IMR-90 (cell line): ENCODE results near the gene CDH23. TPM values are rescaled to one million over a fixed set of nuclear protein-coding genes. Genes with fewer than 3 reads are reported as not detected.

ENCODE experiments used
- ATAC-seq: fragments of 200-7000 bp; cut with Tn5 transposase; 2 replicates; pipeline ENCODE4 v1.9.1; 2020; ENCODE audit warnings: low read depth, mild to moderate bottlenecking, moderate library complexity
- BruUV-seq: library from RNA; stranded (reverse); fragments of 400-500 nt; replicated peaks from 2 replicates; lab custom pipeline; 2021; lab: Mats Ljungman, UMichigan
- CTCF ChIA-PET: fragments of 300-600 bp; formaldehyde crosslinking; extraction: SDS; loops from one replicate; lab custom pipeline; 2021; ENCODE audit warnings: antibody characterized with exemption; lab: Yijun Ruan, JAX
- POLR2A ChIA-PET: fragments of 300-600 bp; sonication (Branson Sonifier 250); formaldehyde crosslinking; loops from one replicate; lab custom pipeline; 2022; ENCODE audit warnings: antibody characterized with exemption; ENCODE audit not compliant: unreplicated experiment; lab: Charles Lee
- DNase-seq: peaks from one replicate; pipeline ENCODE4 v3.0.0; 2013
- H2AFZ ChIP-seq: replicated peaks from 2 replicates; pipeline ENCODE3; 2013; ENCODE audit warnings: low read length, mild to moderate bottlenecking; ENCODE audit not compliant: poor library complexity
- H2AK5ac ChIP-seq: 2 replicates; pipeline ENCODE4 v1.6.1; 2013; ENCODE audit warnings: low read depth, low read length, inconsistent platforms
- H2AK9ac ChIP-seq: replicated peaks from 2 replicates; pipeline ENCODE3; 2013; ENCODE audit warnings: mild to moderate bottlenecking, low read depth, low read length, moderate library complexity; ENCODE audit not compliant: poor library complexity
- H2BK120ac ChIP-seq: 2 replicates; pipeline ENCODE4 v1.6.1; 2013; ENCODE audit warnings: low read depth, low read length, inconsistent platforms
- H2BK15ac ChIP-seq: 3 replicates; pipeline ENCODE4 v1.6.1; 2013; ENCODE audit warnings: low read depth, low read length, inconsistent platforms
- H2BK20ac ChIP-seq: 2 replicates; pipeline ENCODE4 v1.6.1; 2013; ENCODE audit warnings: low read depth, mild to moderate bottlenecking, inconsistent platforms, low read length, moderate library complexity
- H2BK5ac ChIP-seq: 2 replicates; pipeline ENCODE4 v1.6.1; 2013; ENCODE audit warnings: mild to moderate bottlenecking, low read depth, low read length, inconsistent platforms; ENCODE audit not compliant: poor library complexity, severe bottlenecking
- H3K14ac ChIP-seq: replicated peaks from 2 replicates; pipeline ENCODE4 v1.6.1; 2013; ENCODE audit warnings: low read depth, low read length, inconsistent platforms
- H3K18ac ChIP-seq: 2 replicates; pipeline ENCODE4 v1.6.1; 2013; ENCODE audit warnings: low read depth, low read length, control low read depth
- H3K23ac ChIP-seq: 2 replicates; pipeline ENCODE4 v1.6.1; 2013; ENCODE audit warnings: low read depth, low read length, inconsistent platforms
- H3K27ac ChIP-seq: 2 replicates; pipeline ENCODE4 v1.5.1; 2013; ENCODE audit warnings: mild to moderate bottlenecking, control low read depth, low read length; ENCODE audit not compliant: insufficient read depth
- H3K27me3 ChIP-seq: 2 replicates; pipeline ENCODE4 v1.6.1; 2013; ENCODE audit warnings: low read length; ENCODE audit not compliant: control insufficient read depth, insufficient read depth
- H3K36me3 ChIP-seq: 2 replicates; pipeline ENCODE4 v1.6.1; 2013; ENCODE audit warnings: low read length, mixed read lengths; ENCODE audit not compliant: control insufficient read depth, insufficient read depth
- H3K4ac ChIP-seq: 2 replicates; pipeline ENCODE4 v1.6.1; 2013; ENCODE audit warnings: low read depth, low read length, inconsistent platforms
- H3K4me1 ChIP-seq: 2 replicates; pipeline ENCODE4 v1.6.1; 2013; ENCODE audit warnings: low read length, mixed read lengths; ENCODE audit not compliant: control insufficient read depth, insufficient read depth
- H3K4me2 ChIP-seq: 2 replicates; pipeline ENCODE4 v1.6.1; 2013; ENCODE audit warnings: low read depth, mild to moderate bottlenecking, control low read depth, low read length, moderate library complexity
- H3K4me3 ChIP-seq: 2 replicates; pipeline ENCODE4 v1.5.1; 2013; ENCODE audit warnings: low read depth, mild to moderate bottlenecking, control low read depth, low read length, moderate library complexity; ENCODE audit not compliant: insufficient read depth
- H3K56ac ChIP-seq: 2 replicates; pipeline ENCODE4 v1.6.1; 2013; ENCODE audit warnings: low read length, inconsistent platforms; ENCODE audit not compliant: insufficient read depth; ENCODE audit errors: extremely low read depth
- H3K79me1 ChIP-seq, 2 experiments: 2 replicates each; pipeline ENCODE4 v1.6.1; 2013; ENCODE audit warnings: low read length in 2 of 2, inconsistent platforms in 1 of 2, low read depth in 1 of 2
- H3K9ac ChIP-seq: 2 replicates; pipeline ENCODE4 v1.6.1; 2013; ENCODE audit warnings: low read depth, low read length, control low read depth
- H3K9me1 ChIP-seq: 2 replicates; pipeline ENCODE4 v1.6.1; 2013; ENCODE audit warnings: low read length, inconsistent platforms; ENCODE audit not compliant: insufficient read depth
- H3K9me3 ChIP-seq: 2 replicates; pipeline ENCODE4 v1.6.1; 2013; ENCODE audit warnings: low read length; ENCODE audit not compliant: control insufficient read depth, insufficient read depth
- H4K20me1 ChIP-seq: 2 replicates; pipeline ENCODE4 v1.6.1; 2013; ENCODE audit warnings: low read length, inconsistent platforms; ENCODE audit not compliant: insufficient read depth
- H4K5ac ChIP-seq: 2 replicates; pipeline ENCODE4 v1.6.1; 2013; ENCODE audit warnings: mild to moderate bottlenecking, low read depth, low read length, control low read depth
- H4K8ac ChIP-seq, 2 experiments: 2 replicates each; pipeline ENCODE4 v1.6.1; 2013; ENCODE audit warnings: low read depth in 2 of 2, low read length in 2 of 2, control low read depth in 1 of 2, inconsistent platforms in 1 of 2
- H4K91ac ChIP-seq: 2 replicates; pipeline ENCODE4 v1.6.1; 2013; ENCODE audit warnings: low read depth, low read length, inconsistent platforms; ENCODE audit not compliant: insufficient read depth
- BHLHE40 ChIP-seq: fragments of 150-350 bp; IDR thresholded peaks from 2 replicates; pipeline ENCODE4 v1.6.1; 2016; ENCODE audit warnings: mild to moderate bottlenecking, low read depth, low read length
- CEBPB ChIP-seq: IDR thresholded peaks from 2 replicates; pipeline ENCODE4 v1.6.1; 2012; ENCODE audit warnings: low read depth, low read length, improper control_type of control experiment
- CHD1 ChIP-seq: IDR thresholded peaks from 2 replicates; pipeline ENCODE4 v1.6.1; 2012; ENCODE audit warnings: low read depth, low read length, improper control_type of control experiment
- FOS ChIP-seq: fragments of 150-350 bp; IDR thresholded peaks from 2 replicates; pipeline ENCODE4 v1.6.1; 2016; ENCODE audit warnings: low read depth, low read length
- MAFK ChIP-seq: IDR thresholded peaks from 2 replicates; pipeline ENCODE4 v1.6.1; 2012; ENCODE audit warnings: low read depth, low read length, improper control_type of control experiment
- MAZ ChIP-seq: IDR thresholded peaks from 2 replicates; pipeline ENCODE4 v1.6.1; 2012; ENCODE audit warnings: low read depth, mild to moderate bottlenecking, low read length, improper control_type of control experiment, moderate library complexity, borderline replicate concordance
- MXI1 ChIP-seq: IDR thresholded peaks from 2 replicates; pipeline ENCODE4 v1.6.1; 2012; ENCODE audit warnings: low read depth, mild to moderate bottlenecking, low read length, moderate library complexity, borderline replicate concordance
- NFE2L2 ChIP-seq: fragments of 150-350 bp; IDR thresholded peaks from 2 replicates; pipeline ENCODE4 v1.6.1; 2016; ENCODE audit warnings: low read depth, mild to moderate bottlenecking, low read length
- POLR2A ChIP-seq: IDR thresholded peaks from 2 replicates; pipeline ENCODE4 v1.6.1; 2012; ENCODE audit warnings: mild to moderate bottlenecking, low read depth, low read length
- RAD21 ChIP-seq: IDR thresholded peaks from 2 replicates; pipeline ENCODE4 v1.6.1; 2012; ENCODE audit warnings: low read length, improper control_type of control experiment
- RCOR1 ChIP-seq: IDR thresholded peaks from 2 replicates; pipeline ENCODE4 v1.6.1; 2012; ENCODE audit warnings: mild to moderate bottlenecking, low read length, improper control_type of control experiment; ENCODE audit not compliant: insufficient replicate concordance
- RFX5 ChIP-seq: IDR thresholded peaks from 2 replicates; pipeline ENCODE4 v1.8.0; 2012; ENCODE audit warnings: low read depth, mild to moderate bottlenecking, low read length, moderate library complexity
- SMC3 ChIP-seq: fragments of 150-350 bp; IDR thresholded peaks from 2 replicates; pipeline ENCODE4 v1.6.1; 2016; ENCODE audit warnings: low read depth, mild to moderate bottlenecking, antibody characterized with exemption, low read length, moderate library complexity
- WGBS, 2 experiments: methylation state at CpG; one replicate each; pipeline versions ENCODE4 v1.1.5 to v1.1.7; 2013; ENCODE audit warnings: missing lambda C conversion rate in 2 of 2; ENCODE audit not compliant: insufficient read length in 1 of 2; ENCODE audit errors: extremely low coverage in 2 of 2; 5-methylcytosine and 5-hydroxymethylcytosine counted together
- dilution Hi-C: fragments of 300-500 bp; cut with HindIII; formaldehyde crosslinking; loops from one replicate; pipeline ENCODE4 v1.14.3; 2018; ENCODE audit warnings: low sequenced_read_pairs; ENCODE audit not compliant: unreplicated experiment
- in situ Hi-C: fragments of 300-500 bp; cut with MboI; formaldehyde crosslinking; loops from 3 replicates; pipeline ENCODE4 v1.14.3; 2019; ENCODE audit warnings: low sequenced_read_pairs, inconsistent platforms, mixed read lengths
- intact Hi-C: fragments of 100-400 bp; cut with micrococcal nuclease; formaldehyde crosslinking; loops from 2 replicates; pipeline ENCODE4 v1.10.0; 2022
- polyA plus RNA-seq, 3 experiments: library from polyadenylated mRNA; depleted of rRNA; stranded (reverse); fragments of >200 nt; gene quantifications; 2 replicates each; pipeline ENCODE4 v1.2.3, GENCODE V29; 2012; ENCODE audit warnings: low replicate concordance in 1 of 3
- total RNA-seq: library from RNA; depleted of rRNA; stranded (reverse); fragments of >200 nt; gene quantifications from 2 replicates; pipeline ENCODE4 v1.2.3, GENCODE V29; 2012
- TF ChIP-seq, protein P1 (sequence below): fragments of 150-350 bp; IDR thresholded peaks from 2 replicates; pipeline ENCODE4 v1.6.1; 2016; ENCODE audit warnings: low read depth, mild to moderate bottlenecking, low read length, moderate library complexity, borderline replicate concordance
- TF ChIP-seq, protein P2 (sequence below): fragments of 150-350 bp; IDR thresholded peaks from 2 replicates; pipeline ENCODE4 v1.6.1; 2017; ENCODE audit warnings: mild to moderate bottlenecking, antibody characterized with exemption, low read length, low read depth
- TF ChIP-seq, protein P3 (sequence below): conservative IDR thresholded peaks from 2 replicates; pipeline ENCODE4 v1.5.1; 2012; ENCODE audit warnings: mild to moderate bottlenecking, low read depth, low read length, improper control_type of control experiment

Gene CDH23
- total and polyA plus RNA-seq, 2 of the 4 experiments (the other 2 are of a cell fraction) = under 0.01 to 0.03 TPM

DNA sequence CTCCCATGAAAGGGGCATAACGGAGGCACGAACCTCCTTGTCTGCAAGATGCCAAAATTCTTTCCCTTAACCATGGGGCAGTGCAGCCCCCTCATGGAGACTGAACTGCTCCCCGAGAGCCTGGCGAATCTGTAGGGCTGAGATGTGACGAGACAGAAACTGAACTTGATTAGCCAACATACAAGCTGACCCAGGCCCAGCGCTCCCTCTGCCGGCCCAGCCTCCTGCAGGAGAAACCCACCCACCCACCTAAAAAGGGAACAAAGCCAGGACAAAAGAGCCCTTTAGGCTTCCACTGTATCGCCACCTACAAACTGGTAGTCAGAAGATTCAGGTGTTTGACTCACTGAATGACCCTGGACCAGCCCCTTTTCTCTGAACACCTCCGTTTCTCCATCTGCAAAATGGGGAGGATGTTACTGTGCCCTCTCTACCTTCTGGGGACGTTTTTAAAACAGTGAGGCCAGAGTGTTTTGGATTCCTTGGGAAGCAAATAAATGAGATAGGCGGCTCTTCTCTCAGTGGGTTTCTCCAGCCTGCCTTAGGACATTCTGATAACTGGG is 264.4 kb downstream of the CDH23 start:
- Histone ChIP-seq H3K27me3 (peaks cover 47% of the 10 kb centered on the region), H3K4me3 (no peak overlapping the region), H3K56ac (no peak overlapping the region), H2BK15ac (no peak overlapping the region), H3K18ac (no peak overlapping the region), H3K14ac (no peak overlapping the region), H2AK9ac (no peak overlapping the region), H3K79me1 (no peaks in the 10 kb centered on the region), H3K9me3 (no peaks in the 10 kb centered on the region), H2BK20ac (no peak overlapping the region), H4K20me1 (no peaks in the 10 kb centered on the region), H3K4me1 (no peaks in the 10 kb centered on the region), H3K36me3 (no peaks in the 10 kb centered on the region), H4K8ac (no peak overlapping the region), H3K4ac (no peak overlapping the region), H3K9ac (no peak overlapping the region), H3K23ac (no peak overlapping the region), H3K4me2 (no peak overlapping the region), H2BK120ac (no peak overlapping the region), H2BK5ac (no peak overlapping the region), H3K27ac (no peak overlapping the region), H2AFZ (no peak overlapping the region), H2AK5ac (no peak overlapping the region), H4K91ac (no peak overlapping the region), H3K9me1 (no peaks in the 10 kb centered on the region), H4K5ac (no peak overlapping the region)
- BruUV-seq = no TSS peak
- in situ Hi-C loops = no loop called here
- TF ChIP-seq FOS (no peak), MAFK (no peak), CEBPB (no peak), RFX5 (no peak), RAD21 (no peak), SMC3 (no peak), CHD1 (no peak), MXI1 (no peak), NFE2L2 (no peak), MAZ (no peak), POLR2A (no peak), RCOR1 (no peak), BHLHE40 (no peak)
- TF ChIP-seq, protein P1, sequence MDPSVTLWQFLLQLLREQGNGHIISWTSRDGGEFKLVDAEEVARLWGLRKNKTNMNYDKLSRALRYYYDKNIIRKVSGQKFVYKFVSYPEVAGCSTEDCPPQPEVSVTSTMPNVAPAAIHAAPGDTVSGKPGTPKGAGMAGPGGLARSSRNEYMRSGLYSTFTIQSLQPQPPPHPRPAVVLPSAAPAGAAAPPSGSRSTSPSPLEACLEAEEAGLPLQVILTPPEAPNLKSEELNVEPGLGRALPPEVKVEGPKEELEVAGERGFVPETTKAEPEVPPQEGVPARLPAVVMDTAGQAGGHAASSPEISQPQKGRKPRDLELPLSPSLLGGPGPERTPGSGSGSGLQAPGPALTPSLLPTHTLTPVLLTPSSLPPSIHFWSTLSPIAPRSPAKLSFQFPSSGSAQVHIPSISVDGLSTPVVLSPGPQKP = no peak
- TF ChIP-seq, protein P2, sequence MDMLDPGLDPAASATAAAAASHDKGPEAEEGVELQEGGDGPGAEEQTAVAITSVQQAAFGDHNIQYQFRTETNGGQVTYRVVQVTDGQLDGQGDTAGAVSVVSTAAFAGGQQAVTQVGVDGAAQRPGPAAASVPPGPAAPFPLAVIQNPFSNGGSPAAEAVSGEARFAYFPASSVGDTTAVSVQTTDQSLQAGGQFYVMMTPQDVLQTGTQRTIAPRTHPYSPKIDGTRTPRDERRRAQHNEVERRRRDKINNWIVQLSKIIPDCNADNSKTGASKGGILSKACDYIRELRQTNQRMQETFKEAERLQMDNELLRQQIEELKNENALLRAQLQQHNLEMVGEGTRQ = no peak
- TF ChIP-seq, protein P3, sequence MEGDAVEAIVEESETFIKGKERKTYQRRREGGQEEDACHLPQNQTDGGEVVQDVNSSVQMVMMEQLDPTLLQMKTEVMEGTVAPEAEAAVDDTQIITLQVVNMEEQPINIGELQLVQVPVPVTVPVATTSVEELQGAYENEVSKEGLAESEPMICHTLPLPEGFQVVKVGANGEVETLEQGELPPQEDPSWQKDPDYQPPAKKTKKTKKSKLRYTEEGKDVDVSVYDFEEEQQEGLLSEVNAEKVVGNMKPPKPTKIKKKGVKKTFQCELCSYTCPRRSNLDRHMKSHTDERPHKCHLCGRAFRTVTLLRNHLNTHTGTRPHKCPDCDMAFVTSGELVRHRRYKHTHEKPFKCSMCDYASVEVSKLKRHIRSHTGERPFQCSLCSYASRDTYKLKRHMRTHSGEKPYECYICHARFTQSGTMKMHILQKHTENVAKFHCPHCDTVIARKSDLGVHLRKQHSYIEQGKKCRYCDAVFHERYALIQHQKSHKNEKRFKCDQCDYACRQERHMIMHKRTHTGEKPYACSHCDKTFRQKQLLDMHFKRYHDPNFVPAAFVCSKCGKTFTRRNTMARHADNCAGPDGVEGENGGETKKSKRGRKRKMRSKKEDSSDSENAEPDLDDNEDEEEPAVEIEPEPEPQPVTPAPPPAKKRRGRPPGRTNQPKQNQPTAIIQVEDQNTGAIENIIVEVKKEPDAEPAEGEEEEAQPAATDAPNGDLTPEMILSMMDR = no peak
- ChIA-PET POLR2A (no interaction called here), CTCF (no interaction called here)
- no peak for ATAC-seq
- intact Hi-C loops = no loop called here
- no CpG with 5 or more reads among the region's 11 CpGs for WGBS, 2 experiments
- dilution Hi-C loops = no loop called here
- DNase-seq = no peak
